Measurements from ENCODE around the gene SHC1. TPM values are rescaled to one million over a fixed set of nuclear protein-coding genes. Genes with fewer than 3 reads are reported as not detected.
A peak's percentile ranks its signal among the peaks of the same experiment; 100 is the strongest.

Gene SHC1
- total RNA-seq, 1 donor from 2014 or later: 43.3 TPM

- H3K9me3 Mint-ChIP-seq (ENCODE audit: low read depth): no peaks in the 10 kb centered on the region
- peaks cover 43% of the 10 kb centered on the region for H3K4me1 Mint-ChIP-seq (ENCODE audit: low read depth)
- TF ChIP-seq, protein P1, sequence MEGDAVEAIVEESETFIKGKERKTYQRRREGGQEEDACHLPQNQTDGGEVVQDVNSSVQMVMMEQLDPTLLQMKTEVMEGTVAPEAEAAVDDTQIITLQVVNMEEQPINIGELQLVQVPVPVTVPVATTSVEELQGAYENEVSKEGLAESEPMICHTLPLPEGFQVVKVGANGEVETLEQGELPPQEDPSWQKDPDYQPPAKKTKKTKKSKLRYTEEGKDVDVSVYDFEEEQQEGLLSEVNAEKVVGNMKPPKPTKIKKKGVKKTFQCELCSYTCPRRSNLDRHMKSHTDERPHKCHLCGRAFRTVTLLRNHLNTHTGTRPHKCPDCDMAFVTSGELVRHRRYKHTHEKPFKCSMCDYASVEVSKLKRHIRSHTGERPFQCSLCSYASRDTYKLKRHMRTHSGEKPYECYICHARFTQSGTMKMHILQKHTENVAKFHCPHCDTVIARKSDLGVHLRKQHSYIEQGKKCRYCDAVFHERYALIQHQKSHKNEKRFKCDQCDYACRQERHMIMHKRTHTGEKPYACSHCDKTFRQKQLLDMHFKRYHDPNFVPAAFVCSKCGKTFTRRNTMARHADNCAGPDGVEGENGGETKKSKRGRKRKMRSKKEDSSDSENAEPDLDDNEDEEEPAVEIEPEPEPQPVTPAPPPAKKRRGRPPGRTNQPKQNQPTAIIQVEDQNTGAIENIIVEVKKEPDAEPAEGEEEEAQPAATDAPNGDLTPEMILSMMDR (IDR thresholded peaks at IDR 0.05; ENCODE audit: unreplicated experiment): peak; percentile 41
- no peaks in the 10 kb centered on the region for H3K27me3 Mint-ChIP-seq
- H3K27ac Mint-ChIP-seq: peak within 1 kb of the TSS; percentile 98
- H3K36me3 Mint-ChIP-seq (ENCODE audit: insufficient read depth): no peaks in the 10 kb centered on the region
- peak within 1 kb of the TSS; percentile 84 for H3K4me3 Mint-ChIP-seq (ENCODE audit: low read depth)
- DNase-seq (ENCODE audit: low spot score, unreplicated experiment): peak; percentile 79
Observed at GRCh38 chr1:154955718-154956543, 14.6 kb downstream of the SHC1 start, which contains the start of gene PBXIP1. PBXIP1 (minus strand) TSS chr1:154956099; CDS start chr1:154953721, 2,378 bp downstream.

DNA sequence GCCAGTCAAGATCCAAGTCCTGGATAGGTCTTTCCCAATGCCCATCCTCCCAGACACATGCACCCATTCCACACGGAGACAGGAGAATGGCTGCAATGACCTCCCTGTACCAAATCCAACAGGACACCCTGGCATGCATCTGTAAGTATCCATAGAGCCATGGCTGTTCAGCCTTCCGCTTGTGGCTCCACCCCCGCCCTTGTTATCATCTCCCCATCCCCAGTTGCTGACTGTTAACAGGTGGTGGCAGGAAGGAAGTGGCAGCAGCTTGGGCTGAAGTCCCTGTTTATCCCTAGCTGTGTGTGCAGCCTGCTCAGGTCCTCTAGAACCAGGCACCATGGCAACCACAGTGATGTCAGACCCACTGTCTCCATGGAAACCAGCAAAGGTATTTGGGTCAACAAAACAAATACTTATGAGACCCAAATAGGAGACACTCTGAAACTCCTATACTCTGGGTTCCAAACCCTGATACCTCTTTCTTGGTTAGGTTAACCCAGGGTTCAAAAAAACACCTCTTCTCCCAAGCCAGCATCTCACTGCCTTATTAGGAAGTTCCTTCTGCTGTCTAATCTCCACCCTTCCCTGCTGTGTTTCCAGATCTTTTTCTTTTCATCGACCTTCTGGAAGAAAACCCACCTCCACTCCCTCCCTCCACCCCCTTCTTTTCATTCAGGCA lies 15.4 kb downstream of the SHC1 start:
- Mint-ChIP-seq H3K9me3 (ENCODE audit: low read depth) (no peaks in the 10 kb centered on the region), H3K4me3 (ENCODE audit: low read depth) (peak overlapping the region; percentile 84), H3K27ac (peak overlapping the region; percentile 98), H3K4me1 (ENCODE audit: low read depth) (peaks cover 35% of the 10 kb centered on the region), H3K36me3 (ENCODE audit: insufficient read depth) (peaks cover 3% of the 10 kb centered on the region), H3K27me3 (no peaks in the 10 kb centered on the region)
- TF ChIP-seq, protein P1 (IDR thresholded peaks at IDR 0.05; ENCODE audit: unreplicated experiment): no peak
- no peak for DNase-seq (ENCODE audit: low spot score, unreplicated experiment)

GRCh38 chr1:154954541-154954940 lies 16.0 kb downstream of the SHC1 start:
- DNase-seq (ENCODE audit: low spot score, unreplicated experiment): no peak
- H3K36me3 Mint-ChIP-seq (ENCODE audit: insufficient read depth): peaks cover 3% of the 10 kb centered on the region
- peak overlapping the region; percentile 98 for H3K27ac Mint-ChIP-seq
- H3K27me3 Mint-ChIP-seq: no peaks in the 10 kb centered on the region
- no peaks in the 10 kb centered on the region for H3K9me3 Mint-ChIP-seq (ENCODE audit: low read depth)
- H3K4me1 Mint-ChIP-seq (ENCODE audit: low read depth): peaks cover 35% of the 10 kb centered on the region
- peak overlapping the region; percentile 84 for H3K4me3 Mint-ChIP-seq (ENCODE audit: low read depth)
- TF ChIP-seq, protein P1 (IDR thresholded peaks at IDR 0.05; ENCODE audit: unreplicated experiment): no peak

DNA sequence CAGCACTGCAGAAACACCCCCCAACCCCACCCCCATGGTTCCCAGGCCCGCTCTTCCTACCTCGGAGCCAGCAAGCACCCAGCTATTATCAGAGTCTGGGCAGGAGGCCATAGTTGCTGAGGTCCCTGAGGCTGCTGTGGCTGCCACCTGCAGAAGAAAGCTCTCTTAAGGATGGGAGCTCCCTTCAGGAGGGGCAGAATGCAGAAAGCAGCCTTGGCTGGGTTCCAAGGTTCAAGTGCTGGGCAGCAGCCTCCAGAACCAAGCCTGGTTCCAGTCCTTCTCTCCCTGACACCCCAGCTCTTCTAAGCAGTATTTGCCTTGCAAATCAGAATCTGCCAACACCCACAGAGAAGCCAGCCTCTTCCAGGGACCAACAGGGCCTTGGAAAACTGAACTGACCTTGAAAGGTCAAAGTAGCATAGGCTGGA lies 16.9 kb downstream of the SHC1 start:
- no peak overlapping the region for H3K4me3 Mint-ChIP-seq (ENCODE audit: low read depth)
- H3K4me1 Mint-ChIP-seq (ENCODE audit: low read depth): peaks cover 35% of the 10 kb centered on the region
- TF ChIP-seq, protein P1 (IDR thresholded peaks at IDR 0.05; ENCODE audit: unreplicated experiment): no peak

GRCh38 chr1:154952664-154953063 lies 17.9 kb downstream of the SHC1 start:
- Mint-ChIP-seq H3K27me3 (no peaks in the 10 kb centered on the region), H3K36me3 (ENCODE audit: insufficient read depth) (peaks cover 5% of the 10 kb centered on the region), H3K27ac (peak overlapping the region; percentile 78), H3K4me3 (ENCODE audit: low read depth) (no peak overlapping the region), H3K4me1 (ENCODE audit: low read depth) (peaks cover 35% of the 10 kb centered on the region), H3K9me3 (ENCODE audit: low read depth) (no peaks in the 10 kb centered on the region)
- DNase-seq (ENCODE audit: low spot score, unreplicated experiment): no peak
- TF ChIP-seq, protein P1 (IDR thresholded peaks at IDR 0.05; ENCODE audit: unreplicated experiment): no peak

More for the DNA sequence above, 16.9 kb downstream of the SHC1 start:
- Mint-ChIP-seq H3K27me3 (no peaks in the 10 kb centered on the region), H3K36me3 (ENCODE audit: insufficient read depth) (peaks cover 3% of the 10 kb centered on the region), H3K9me3 (ENCODE audit: low read depth) (no peaks in the 10 kb centered on the region), H3K27ac (no peak overlapping the region)
- DNase-seq (ENCODE audit: low spot score, unreplicated experiment): no peak
